CD4-positive, alpha-beta T cell treated with Interleukin-17A for 4 hours (primary cell): ENCODE results near the gene SEMA4D.
"Not testable (repeated sequence)": the region's sequence is repeated elsewhere in the genome, so short reads cannot be mapped to it uniquely, and the experiment has no call there.

Source experiments
- DNase-seq: peaks from one replicate; pipeline ENCODE4 v3.0.0-alpha.2; 2020; ENCODE audit warnings: mixed read lengths

SEMA4D gene

DNA sequence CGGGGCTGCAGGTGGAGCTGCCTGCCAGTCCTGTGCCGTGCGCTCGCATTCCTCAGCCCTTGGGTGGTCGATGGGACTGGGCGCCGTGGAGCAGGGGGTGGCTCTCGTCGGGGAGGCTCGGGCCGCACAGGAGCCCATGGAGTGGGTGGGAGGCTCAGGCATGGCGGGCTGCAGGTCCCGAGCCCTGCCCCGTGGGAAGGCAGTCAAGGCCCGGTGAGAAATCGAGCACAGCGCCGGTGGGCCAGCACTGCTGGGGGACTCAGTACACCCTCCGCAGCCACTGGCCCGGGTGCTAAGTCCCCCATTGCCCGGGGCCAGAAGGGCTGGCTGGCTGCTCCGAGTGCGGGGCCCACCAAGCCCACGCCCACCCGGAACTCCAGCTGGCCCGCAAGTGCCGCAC, 17.5 kb downstream of the SEMA4D start:
- not testable (repeated sequence) for DNase-seq

DNA sequence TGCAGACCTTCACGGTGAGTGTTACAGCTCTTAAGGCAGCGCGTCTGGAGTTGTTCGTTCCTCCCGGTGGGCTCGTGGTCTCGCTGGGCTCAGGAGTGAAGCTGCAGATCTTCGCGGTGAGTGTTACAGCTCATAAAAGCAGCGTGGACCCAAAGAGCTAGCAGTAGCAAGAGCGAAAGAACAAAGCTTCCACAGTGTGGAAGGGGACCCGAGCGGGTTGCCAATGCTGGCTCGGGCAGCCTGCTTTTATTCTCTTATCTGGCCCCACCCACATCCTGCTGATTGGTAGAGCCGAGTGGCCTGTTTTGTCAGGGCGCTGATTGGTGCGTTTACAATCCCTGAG, 18.3 kb downstream of the SEMA4D start:
- not testable (repeated sequence) for DNase-seq

GRCh38 chr9:89478821-89479668, 18.9 kb downstream of the SEMA4D start:
- DNase-seq, result peak; percentile 15

DNA sequence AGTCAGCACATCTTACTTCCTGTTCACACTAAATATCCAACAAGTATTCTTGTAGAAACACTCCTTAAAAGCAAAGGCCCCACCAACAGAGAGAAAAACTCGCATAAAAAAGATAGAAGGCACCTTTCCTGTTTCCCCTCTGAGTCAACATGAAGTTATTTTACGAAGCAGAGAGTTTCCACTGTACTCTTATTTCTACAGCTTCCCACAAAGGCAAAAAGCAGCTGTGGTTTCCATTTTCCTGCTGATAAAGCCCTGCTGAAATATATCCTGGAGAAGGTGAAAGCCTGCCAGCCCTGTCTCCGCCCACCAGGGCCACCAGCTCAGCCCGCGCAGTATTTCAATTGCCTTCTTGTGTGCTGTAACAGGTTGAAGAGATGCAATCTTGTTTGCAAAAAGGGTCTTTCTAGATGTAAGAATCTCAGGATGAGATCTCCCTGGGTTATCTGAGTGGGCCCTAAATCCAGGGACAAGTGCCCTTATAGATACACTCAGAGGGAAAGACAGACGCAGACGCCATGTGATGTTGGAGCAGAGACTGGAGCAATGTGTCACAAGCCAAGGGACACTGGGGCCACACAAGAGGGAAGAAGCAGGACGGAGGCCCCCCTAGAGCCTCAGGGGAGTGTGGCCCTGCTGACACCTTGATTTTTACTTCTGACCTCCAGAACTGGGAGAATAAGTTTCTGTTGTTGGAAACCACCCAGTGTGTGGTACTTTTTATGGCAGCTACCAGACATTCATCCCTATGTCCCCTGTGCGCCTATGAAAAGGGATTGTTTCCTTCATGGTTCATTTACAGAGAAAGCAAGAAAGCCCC, 19.9 kb downstream of the SEMA4D start:
- DNase-seq, result peak; percentile 81

- DNase-seq, result peak; percentile 61
Measured at GRCh38 chr9:89477384-89477783, 20.5 kb downstream of the SEMA4D start.

GRCh38 chr9:89476546-89476945, 21.4 kb downstream of the SEMA4D start:
- DNase-seq, result peak; percentile 4

DNA sequence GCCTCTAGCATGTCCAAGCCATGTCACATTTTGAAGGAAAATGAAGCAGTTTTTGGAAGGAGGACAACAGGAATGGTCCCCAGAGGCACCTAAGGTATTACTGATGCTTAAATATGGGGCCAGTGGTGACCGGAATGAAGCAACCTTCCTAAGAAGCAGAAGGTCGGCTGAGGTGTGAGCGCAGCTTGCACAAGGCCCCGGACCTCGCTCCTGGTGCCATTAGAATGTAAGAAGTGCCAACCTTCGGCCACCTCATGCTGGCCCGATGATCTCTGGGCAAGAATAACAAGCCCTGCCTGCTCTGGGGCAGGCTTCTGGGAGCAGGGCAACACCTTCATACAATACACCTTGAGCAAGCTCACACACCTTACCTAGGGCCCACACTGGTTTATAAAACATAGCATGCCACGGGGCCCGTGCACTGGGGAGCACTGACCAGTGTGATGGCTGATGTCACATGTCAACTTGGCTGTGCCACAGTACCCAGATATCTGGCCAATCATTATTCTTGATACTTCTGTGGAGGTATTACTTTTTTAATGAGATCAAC, 21.9 kb downstream of the SEMA4D start:
- peak; percentile 2 for DNase-seq

DNA sequence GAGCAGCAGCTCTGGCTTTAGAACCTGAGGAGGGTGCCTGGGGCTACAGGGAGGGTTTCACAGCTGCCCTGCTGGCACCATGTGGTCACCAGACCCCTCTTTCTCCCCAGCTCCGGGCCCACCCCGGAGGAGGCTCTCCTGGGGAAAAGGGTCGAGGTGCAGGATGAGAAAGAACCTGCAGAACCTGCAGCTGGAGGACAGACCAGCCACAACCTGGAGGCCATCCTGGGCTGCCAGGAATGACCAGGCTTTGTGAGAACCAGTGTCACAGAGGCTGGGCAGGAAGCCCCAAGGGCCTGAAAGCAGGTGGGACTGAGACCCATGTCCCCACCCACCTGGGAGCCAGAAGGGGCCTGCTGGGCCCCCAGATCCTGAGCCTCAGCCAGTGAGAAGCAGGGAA, 23.0 kb downstream of the SEMA4D start:
- DNase-seq, result peak; percentile 3

- peak; percentile 26 for DNase-seq
Measured at GRCh38 chr9:89473762-89474469, 24.0 kb downstream of the SEMA4D start.

GRCh38 chr9:89471796-89472320, 26.1 kb downstream of the SEMA4D start:
- DNase-seq, result peak; percentile 48

DNA sequence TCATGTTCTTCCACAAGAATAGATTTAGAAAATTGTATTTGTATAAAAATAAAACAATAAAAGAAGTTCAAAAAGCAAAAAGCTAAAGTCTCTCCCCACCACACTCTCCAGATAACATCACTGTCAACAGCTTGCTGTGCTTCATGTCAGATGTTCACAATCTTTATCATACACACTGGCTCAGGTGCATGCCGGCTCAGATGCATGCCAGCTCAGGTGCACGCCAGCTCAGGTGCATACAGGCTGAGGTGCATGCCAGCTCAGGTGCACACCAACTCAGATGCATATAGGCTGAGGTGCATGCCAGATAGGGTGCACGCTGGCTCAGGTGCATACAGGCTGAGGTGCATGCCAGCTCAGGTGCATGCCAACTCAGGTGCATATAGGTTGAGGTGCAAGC, 26.5 kb downstream of the SEMA4D start:
- peak; percentile 66 for DNase-seq

DNA sequence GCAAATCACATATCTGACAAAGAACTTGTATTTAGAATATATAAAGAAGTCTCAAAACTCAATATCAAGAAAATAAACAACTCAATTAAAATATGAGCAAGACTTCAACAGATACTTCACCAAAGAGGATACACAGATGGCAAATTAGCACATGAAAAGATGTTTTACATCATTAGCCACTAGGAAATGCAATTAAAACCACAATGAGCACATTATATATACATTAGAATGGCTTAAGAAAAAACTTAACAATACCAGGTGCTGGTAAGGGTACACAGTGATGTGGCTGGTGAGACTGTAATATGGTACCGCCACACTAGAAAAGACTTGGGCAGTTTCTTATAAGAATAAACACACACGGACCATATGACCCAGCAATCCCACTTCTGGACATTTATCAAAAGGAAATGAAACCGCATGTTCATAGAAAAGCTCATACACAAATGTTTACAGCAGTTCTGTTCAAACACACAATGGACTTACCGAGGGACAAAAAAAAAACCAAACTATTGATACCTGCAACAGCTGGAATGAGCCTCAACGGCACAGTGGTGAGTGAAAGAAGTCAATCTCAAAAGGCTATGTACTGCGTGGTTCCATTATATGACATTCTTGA, 27.6 kb downstream of the SEMA4D start:
- peak; percentile 5 for DNase-seq

- DNase-seq, result peak; percentile 2
Measured at GRCh38 chr9:89469003-89469402, 28.9 kb downstream of the SEMA4D start.

GRCh38 chr9:89468281-89468960, 29.5 kb downstream of the SEMA4D start:
- DNase-seq, result peak; percentile 38

GRCh38 chr9:89467278-89467625, 30.7 kb downstream of the SEMA4D start:
- peak; percentile 70 for DNase-seq

GRCh38 chr9:89466451-89467277, 31.2 kb downstream of the SEMA4D start:
- DNase-seq, result no peak

DNA sequence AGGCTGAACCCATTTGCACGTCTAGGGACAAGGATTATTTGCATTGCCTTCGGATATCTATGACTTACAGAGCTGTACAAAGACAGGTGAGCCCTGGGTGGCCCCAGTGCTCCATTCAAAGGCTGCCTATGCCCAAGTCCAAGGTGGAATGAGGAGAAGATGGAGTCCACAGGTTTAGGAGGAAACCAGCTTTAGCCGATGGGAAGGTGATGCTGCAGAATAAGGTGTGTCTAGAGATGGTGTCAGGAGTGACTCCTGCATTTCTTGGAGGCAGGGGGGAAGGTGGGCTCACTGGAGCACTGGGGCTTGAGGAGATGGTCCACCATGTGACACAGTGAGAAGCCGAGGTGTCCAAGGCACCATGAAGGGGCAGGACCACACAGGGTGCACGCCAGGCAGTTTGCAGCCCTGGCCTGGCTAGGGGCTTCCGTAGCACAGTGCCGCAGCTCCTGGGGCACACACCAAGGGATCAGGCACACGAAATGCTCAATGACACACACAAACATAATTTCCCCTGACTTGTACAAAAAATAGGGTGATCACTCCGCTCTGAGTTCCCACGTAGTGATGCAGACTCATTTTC, 32.1 kb downstream of the SEMA4D start:
- no peak for DNase-seq

DNA sequence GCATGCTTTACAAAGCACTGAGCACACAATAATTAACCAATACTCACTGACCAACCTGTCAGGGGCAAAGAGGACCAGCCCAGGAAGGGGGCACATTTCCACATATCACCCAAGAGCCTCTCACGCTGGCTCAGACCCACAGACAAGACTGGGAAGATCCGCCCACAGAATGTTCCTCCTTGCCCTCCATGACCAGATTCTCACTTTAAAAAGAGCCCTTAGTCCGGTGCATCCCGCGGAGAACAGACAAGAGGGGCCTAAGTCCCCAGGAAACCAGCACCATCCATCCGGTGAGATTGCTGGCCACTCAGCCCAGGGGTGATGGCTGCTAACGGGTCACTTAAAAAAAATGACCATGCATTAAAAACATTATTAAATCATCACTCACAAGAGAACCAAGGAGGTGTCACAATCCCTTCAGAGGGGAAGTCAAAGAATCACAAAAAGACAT, 32.9 kb downstream of the SEMA4D start:
- DNase-seq, result no peak

DNA sequence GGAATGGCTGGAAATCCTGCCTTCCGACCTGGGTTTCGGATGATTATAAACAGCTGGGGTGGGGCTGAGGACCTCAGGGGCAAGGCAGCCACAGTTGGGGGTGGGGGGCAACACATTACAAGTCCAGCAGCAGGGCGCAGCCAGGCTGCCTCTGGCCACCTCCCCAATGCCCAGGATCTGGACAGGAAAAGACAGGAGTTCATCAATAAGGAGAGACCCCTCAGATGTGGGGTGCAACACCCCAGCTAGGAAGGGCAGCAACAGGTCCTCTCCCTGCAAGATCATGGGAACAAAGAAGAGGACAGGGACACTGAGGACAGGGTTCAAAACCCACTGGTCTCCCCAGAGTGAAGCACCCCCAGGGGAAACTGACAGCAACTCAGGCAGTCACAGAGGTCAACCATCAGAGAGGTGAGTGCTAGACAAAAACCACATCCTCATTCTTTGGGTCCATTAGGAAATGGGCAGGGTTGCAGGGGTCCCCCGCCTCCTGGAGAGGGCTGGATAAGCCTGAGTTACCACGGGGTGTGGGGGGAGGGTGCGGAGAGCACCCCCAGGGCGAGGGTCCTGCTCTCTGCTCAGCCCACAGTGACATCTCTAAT, 33.5 kb downstream of the SEMA4D start:
- no peak for DNase-seq
